Epithelial cell of proximal tubule (primary cell): Measurements from ENCODE around the gene LDLRAD3. TPM values are rescaled to one million over a fixed set of nuclear protein-coding genes. Genes with fewer than 3 reads are reported as not detected.

ENCODE experiments used
- DNase-seq: peaks from one replicate; pipeline ENCODE4 v3.0.0-alpha.2; 2011; ENCODE audit warnings: low read depth
- H3K4me3 ChIP-seq: 2 replicates; pipeline ENCODE4 v1.5.1; 2011; ENCODE audit warnings: low read depth, mild to moderate bottlenecking, low read length
- CTCF ChIP-seq: conservative IDR thresholded peaks from 2 replicates; pipeline ENCODE4 v1.5.1; 2012; ENCODE audit warnings: low read depth, mild to moderate bottlenecking, low read length
- total RNA-seq: library from RNA; depleted of rRNA; stranded (reverse); fragments of >200 nt; gene quantifications from 2 replicates; pipeline ENCODE4 v1.2.3, GENCODE V29; 2015

Gene LDLRAD3
- total RNA-seq, 1 donor from 2014 or later = 8.2 TPM

- TF ChIP-seq CTCF = no peak
- DNase-seq = no peak
- H3K4me3 ChIP-seq = no peak overlapping the region
Measured at GRCh38 chr11:36230779-36231699, 287.2 kb downstream of the LDLRAD3 start.

- H3K4me3 ChIP-seq = no peak overlapping the region
- no peak for TF ChIP-seq CTCF
- no peak for DNase-seq
Measured at GRCh38 chr11:36233204-36233603, 289.3 kb downstream of the LDLRAD3 start.

- no peak for DNase-seq
Measured at GRCh38 chr11:36234825-36235224, 291.0 kb downstream of the LDLRAD3 start.

GRCh38 chr11:36235750-36236149, 291.9 kb downstream of the LDLRAD3 start:
- no peak for TF ChIP-seq CTCF
- H3K4me3 ChIP-seq = no peak overlapping the region
- peak; percentile 19 for DNase-seq

More at GRCh38 chr11:36234825-36235224, 291.0 kb downstream of the LDLRAD3 start:
- TF ChIP-seq CTCF = no peak
- no peak overlapping the region for H3K4me3 ChIP-seq

- TF ChIP-seq CTCF = no peak
- no peak overlapping the region for H3K4me3 ChIP-seq
- peak; percentile 18 for DNase-seq
Measured at GRCh38 chr11:36237391-36237790, 293.5 kb downstream of the LDLRAD3 start.

- H3K4me3 ChIP-seq = no peak overlapping the region
- no peak for TF ChIP-seq CTCF
- no peak for DNase-seq
Measured at GRCh38 chr11:36238036-36238631, 294.3 kb downstream of the LDLRAD3 start.
